ENCODE data around the gene RERE.

Gene RERE

DNA sequence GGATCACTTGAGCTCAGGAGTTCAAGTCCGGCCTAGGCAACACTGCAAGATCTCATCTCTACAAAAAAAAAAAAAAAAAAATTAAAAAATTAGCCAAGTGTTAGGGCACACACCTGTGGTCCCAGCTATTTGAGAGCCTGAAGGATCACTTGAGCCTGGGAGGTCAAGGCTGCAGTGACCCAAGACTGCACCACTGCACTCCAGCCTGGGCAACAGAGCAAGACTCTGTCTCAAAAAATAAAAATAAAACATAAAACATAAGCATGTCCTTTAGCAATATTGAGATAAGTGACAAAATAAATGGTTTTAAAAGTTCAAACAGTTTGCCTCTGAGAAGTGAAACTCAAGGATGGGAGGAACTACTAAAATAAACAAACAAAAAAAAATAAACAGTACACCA, 101.2 kb downstream of the RERE start:
- no peak overlapping the region for H3K27ac ChIP-seq
- TF ChIP-seq, protein P1, sequence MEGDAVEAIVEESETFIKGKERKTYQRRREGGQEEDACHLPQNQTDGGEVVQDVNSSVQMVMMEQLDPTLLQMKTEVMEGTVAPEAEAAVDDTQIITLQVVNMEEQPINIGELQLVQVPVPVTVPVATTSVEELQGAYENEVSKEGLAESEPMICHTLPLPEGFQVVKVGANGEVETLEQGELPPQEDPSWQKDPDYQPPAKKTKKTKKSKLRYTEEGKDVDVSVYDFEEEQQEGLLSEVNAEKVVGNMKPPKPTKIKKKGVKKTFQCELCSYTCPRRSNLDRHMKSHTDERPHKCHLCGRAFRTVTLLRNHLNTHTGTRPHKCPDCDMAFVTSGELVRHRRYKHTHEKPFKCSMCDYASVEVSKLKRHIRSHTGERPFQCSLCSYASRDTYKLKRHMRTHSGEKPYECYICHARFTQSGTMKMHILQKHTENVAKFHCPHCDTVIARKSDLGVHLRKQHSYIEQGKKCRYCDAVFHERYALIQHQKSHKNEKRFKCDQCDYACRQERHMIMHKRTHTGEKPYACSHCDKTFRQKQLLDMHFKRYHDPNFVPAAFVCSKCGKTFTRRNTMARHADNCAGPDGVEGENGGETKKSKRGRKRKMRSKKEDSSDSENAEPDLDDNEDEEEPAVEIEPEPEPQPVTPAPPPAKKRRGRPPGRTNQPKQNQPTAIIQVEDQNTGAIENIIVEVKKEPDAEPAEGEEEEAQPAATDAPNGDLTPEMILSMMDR (conservative IDR thresholded peaks at IDR 0.05), result no peak
- no peak for TF ChIP-seq ZFX (IDR thresholded peaks at IDR 0.05)

DNA sequence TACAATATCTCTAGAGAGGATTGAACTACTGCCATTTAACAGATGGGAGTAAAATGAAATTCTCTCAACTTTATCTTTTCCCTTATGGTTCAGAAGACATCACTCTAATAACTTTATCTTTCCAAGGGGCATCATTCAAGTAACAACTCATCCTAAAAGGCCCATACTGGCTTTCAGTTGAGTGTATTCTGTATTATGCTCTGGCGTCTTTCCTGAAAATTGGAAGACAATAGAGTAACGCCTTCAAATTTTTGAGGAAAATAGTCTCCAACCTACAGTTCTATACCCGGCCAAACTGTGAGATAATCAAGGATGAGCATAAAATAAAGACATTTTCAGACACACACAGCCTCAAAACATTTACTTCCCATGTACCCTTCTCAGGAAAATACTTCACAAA, 103.3 kb downstream of the RERE start:
- TF ChIP-seq, protein P1 (conservative IDR thresholded peaks at IDR 0.05), result no peak
- no peak for TF ChIP-seq ZFX (IDR thresholded peaks at IDR 0.05)
- no peak overlapping the region for H3K27ac ChIP-seq

DNA sequence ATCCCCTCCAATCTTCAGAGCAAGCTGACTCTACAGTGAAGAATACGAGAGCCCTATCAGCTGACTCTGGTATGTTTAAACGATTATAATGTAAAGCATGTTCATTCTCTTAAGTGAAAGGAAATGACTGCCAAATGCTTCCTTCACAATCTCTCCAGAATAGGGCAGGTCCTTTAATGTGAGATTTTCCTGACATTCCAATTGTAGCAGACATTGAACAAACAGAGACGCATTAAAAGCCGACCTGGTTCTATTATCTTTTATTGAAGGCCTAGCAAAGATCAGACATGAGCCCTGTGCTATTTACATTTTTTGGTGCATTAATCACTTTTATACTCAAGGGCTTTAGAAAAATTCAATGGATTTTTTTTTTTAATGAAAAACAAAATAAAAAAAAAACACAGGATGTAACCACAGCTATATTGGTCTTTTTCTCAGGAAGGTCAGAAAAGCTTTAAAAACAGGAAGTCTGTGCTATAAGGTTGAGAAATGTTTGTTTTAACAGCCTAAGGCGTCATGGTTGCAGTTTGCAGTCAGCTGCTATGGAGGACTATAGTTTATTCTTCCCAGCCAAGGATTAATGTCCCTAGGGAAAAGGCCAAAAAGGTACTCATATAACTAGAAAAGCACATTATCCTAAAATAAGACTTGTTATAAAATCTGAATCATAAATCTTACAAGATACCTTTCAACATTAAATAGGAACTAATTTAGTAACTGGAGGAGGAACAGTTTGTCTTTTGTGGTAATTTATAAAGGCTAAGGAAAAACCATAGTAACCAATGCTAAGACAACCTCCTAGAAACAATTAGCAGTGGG, 104.8 kb downstream of the RERE start:
- no peak overlapping the region for H3K27ac ChIP-seq
- no peak for TF ChIP-seq ZFX (IDR thresholded peaks at IDR 0.05)
- TF ChIP-seq, protein P1 (conservative IDR thresholded peaks at IDR 0.05), result no peak

DNA sequence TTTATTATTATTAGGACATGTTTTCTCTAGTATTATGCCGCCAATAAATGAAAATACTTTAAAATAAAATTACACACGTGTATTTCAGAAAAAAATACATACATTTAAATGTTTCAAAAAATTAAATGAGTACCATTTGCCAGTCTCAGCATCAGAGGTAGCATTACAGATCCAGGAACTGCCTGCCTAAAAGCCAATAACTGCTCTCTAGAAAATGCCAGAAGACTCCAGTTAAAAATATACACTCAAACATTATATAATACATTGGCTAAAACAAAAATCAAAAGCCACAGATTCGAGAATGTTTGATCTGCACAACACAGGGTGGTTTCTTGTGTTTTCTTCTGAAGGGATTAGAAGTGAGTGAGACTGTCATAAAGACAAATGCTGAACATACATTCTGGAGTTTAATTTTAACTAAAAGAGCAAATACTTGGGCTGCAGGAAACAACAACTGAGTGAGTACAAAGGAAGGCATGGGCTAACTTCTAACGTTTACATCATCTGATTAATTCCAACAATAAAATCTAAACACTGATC, 105.5 kb downstream of the RERE start:
- H3K27ac ChIP-seq, result no peak overlapping the region

DNA sequence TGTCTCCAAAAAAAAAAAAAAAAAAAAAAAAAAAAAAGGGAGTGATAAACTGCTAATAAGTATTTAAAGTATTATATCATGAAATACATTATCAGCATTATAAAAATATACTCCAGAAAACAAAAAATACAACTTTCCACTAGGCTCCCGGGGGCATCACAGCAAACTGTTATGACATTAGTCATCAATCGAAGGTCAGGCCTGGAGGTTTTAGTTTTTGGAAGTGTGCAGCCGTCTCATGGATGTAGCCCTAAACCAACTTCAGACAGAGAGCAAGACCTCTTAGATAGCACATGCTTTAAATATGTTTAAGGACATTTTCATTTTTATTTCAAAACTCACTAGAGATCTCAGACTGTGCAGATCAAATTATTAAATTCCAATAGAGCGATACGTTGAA, 106.3 kb downstream of the RERE start:
- no peak overlapping the region for H3K27ac ChIP-seq

More for the DNA sequence above, 105.5 kb downstream of the RERE start:
- TF ChIP-seq, protein P1 (conservative IDR thresholded peaks at IDR 0.05), result no peak
- TF ChIP-seq ZFX (IDR thresholded peaks at IDR 0.05), result no peak

DNA sequence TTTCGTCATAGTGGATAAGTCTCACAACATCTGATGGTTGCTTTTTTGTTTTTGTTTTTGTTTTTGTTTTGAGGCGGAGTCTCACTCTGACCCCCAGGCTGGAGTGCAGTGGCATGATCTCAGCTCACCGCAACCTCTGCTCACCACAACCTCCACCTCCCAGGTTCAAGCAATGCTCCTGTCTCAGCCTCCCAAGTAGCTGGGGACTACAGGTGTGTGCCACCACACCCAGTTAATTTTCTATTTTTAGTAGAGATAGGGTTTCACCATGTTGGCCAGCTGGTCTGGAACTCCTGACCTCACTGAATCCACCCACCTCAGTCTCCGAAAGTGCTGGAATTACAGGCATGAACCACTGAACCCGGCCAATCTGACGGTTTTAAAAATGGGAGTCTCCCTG, 109.2 kb downstream of the RERE start:
- TF ChIP-seq, protein P1 (conservative IDR thresholded peaks at IDR 0.05), result no peak
- TF ChIP-seq ZFX (IDR thresholded peaks at IDR 0.05), result no peak

More for the DNA sequence above, 106.3 kb downstream of the RERE start:
- TF ChIP-seq ZFX (IDR thresholded peaks at IDR 0.05), result no peak
- TF ChIP-seq, protein P1 (conservative IDR thresholded peaks at IDR 0.05), result no peak

DNA sequence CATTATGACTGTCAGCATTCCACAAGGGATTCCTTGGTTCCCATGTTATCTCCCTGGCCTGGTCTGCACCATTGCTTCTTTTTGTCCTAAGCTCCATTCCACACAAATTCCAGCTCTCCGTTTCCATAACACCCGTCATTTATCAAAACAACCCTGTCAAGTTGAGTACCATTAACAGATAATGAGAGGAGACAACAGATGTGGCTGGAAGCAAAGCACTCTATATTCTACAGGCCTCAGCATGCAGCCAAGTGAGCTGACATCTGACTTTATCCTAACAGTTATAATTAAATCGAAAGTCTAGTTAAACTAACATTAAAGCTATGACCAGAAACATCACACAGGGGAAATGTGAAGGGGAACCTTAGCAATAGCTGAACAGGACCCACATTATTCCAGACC, 110.4 kb downstream of the RERE start:
- H3K27ac ChIP-seq, result no peak overlapping the region
- TF ChIP-seq, protein P1 (conservative IDR thresholded peaks at IDR 0.05), result no peak
- no peak for TF ChIP-seq ZFX (IDR thresholded peaks at IDR 0.05)

More for the DNA sequence above, 109.2 kb downstream of the RERE start:
- H3K27ac ChIP-seq, result no peak overlapping the region

Measured in C4-2B (cell line).